ENCODE data around the gene METTL1. TPM values are rescaled to one million over a fixed set of nuclear protein-coding genes. Genes with fewer than 3 reads are reported as not detected.
A peak's percentile ranks its signal among the peaks of the same experiment; 100 is the strongest.

METTL1 gene
- total RNA-seq, 6 donors from 2014 or later, result 1.3 to 30.2 (median 16.9) TPM

DNA sequence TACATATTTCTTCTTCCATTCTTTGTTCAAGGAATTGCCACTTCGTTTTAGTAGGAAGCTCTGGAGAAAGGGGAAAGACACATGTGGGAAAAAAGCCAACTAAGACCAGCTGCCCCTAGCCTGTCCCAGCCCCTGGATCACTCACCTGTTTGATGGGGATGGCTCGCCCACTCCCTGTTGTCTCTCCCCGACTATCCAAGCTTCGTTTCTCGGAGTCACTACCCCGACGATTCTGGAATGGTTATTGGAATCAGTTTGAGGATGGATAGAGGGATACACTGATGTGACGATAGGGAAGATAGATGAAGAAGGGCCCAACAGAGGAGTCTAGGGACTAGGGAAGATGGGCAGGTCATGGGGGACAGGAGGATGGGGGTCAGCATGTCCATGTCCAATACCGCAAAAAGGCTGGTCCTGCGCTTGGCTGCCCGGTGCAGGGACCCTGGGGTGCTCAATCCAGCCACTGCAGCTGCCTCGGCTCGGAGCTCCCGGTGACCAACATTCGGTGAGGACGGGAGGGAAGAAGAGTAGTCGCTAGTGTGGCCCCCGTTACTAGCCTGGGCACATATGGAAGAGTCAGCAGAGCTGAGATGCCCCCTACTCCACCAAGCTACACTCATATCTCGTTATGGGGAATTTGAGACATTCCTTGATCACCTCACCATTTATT is 40.4 kb downstream of the METTL1 start:
- DNase-seq, result peak in 1 of 2 donors; percentile 50
- H3K36me3 ChIP-seq, result peaks cover 0 to 19% (median 7%) of the 10 kb centered on the region in 4 donors
- peaks cover 13 to 26% (median 18%) of the 10 kb centered on the region in 4 donors for H3K4me1 ChIP-seq
- H3K27ac ChIP-seq, result no peak overlapping the region
- WGBS, 2 donors, result 80 to 88% methylated on average over 19 of the region's 19 CpGs
- no peaks in the 10 kb centered on the region for H3K9me3 ChIP-seq
- ATAC-seq (ENCODE audit: low FRiP score in 2 of 2), result no peak
- peaks cover 0 to 16% (median 4%) of the 10 kb centered on the region in 4 donors for H3K27me3 ChIP-seq
- H3K4me3 ChIP-seq, result no peak overlapping the region
- no peak for TF ChIP-seq POLR2AphosphoS5 (IDR thresholded peaks at IDR 0.05)
- no peak for TF ChIP-seq POLR2A (IDR thresholded peaks at IDR 0.05)
- TF ChIP-seq, protein P1, sequence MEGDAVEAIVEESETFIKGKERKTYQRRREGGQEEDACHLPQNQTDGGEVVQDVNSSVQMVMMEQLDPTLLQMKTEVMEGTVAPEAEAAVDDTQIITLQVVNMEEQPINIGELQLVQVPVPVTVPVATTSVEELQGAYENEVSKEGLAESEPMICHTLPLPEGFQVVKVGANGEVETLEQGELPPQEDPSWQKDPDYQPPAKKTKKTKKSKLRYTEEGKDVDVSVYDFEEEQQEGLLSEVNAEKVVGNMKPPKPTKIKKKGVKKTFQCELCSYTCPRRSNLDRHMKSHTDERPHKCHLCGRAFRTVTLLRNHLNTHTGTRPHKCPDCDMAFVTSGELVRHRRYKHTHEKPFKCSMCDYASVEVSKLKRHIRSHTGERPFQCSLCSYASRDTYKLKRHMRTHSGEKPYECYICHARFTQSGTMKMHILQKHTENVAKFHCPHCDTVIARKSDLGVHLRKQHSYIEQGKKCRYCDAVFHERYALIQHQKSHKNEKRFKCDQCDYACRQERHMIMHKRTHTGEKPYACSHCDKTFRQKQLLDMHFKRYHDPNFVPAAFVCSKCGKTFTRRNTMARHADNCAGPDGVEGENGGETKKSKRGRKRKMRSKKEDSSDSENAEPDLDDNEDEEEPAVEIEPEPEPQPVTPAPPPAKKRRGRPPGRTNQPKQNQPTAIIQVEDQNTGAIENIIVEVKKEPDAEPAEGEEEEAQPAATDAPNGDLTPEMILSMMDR (IDR thresholded peaks at IDR 0.05), result no peak
- no peak for TF ChIP-seq EP300 (IDR thresholded peaks at IDR 0.05)

DNA sequence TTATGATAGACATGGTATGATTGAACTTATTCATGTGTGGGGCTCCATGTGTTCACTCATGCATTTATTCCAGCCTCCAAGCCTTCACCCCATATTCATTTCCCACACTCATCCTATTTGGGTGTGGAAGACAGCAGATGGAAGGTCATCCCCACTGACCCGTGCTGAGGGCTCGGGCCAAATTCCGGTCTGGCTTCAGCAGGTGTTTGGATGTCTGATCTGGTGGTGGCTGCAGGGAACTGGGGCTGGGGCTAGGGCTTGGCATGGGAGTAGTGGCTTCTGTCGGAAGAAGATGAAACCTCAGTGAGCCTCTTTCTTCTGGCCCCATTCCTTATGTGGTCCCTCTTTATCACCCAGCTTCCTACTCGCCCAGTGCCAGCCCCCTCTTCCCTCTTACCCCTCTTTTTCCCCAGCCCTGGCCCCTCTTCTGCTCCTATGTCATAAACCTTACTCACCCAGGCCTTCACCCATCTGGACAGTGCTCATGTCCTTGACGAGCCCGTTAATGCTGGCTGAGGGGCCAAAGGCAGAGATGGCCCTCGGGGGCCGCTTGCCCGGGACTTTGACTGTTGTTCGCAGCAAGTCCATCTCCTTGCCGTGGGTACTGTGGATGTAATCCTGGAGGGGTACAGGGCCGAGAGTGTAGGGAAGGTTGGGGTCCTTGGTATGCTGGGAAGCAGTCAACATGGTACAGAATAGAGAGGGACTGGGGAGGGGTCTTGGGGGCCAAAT is 41.4 kb downstream of the METTL1 start:
- peaks cover 0 to 19% (median 9%) of the 10 kb centered on the region in 4 donors for H3K36me3 ChIP-seq
- ATAC-seq (ENCODE audit: low FRiP score in 2 of 2) (no peak), DNase-seq (peak in 1 of 2 donors; percentile 52)
- peaks cover 8 to 25% (median 15%) of the 10 kb centered on the region in 4 donors for H3K4me1 ChIP-seq
- H3K27me3 ChIP-seq, result peaks cover 0 to 7% (median 2%) of the 10 kb centered on the region in 4 donors
- 84% methylated on average over 13 of the region's 13 CpGs for WGBS, 2 donors
- no peak overlapping the region for H3K27ac ChIP-seq
- no peak for TF ChIP-seq POLR2AphosphoS5 (IDR thresholded peaks at IDR 0.05)
- no peak for TF ChIP-seq EP300 (IDR thresholded peaks at IDR 0.05)
- TF ChIP-seq, protein P1 (IDR thresholded peaks at IDR 0.05), result no peak
- no peak for TF ChIP-seq POLR2A (IDR thresholded peaks at IDR 0.05)
- H3K9me3 ChIP-seq, result no peaks in the 10 kb centered on the region
- H3K4me3 ChIP-seq, result no peak overlapping the region

DNA sequence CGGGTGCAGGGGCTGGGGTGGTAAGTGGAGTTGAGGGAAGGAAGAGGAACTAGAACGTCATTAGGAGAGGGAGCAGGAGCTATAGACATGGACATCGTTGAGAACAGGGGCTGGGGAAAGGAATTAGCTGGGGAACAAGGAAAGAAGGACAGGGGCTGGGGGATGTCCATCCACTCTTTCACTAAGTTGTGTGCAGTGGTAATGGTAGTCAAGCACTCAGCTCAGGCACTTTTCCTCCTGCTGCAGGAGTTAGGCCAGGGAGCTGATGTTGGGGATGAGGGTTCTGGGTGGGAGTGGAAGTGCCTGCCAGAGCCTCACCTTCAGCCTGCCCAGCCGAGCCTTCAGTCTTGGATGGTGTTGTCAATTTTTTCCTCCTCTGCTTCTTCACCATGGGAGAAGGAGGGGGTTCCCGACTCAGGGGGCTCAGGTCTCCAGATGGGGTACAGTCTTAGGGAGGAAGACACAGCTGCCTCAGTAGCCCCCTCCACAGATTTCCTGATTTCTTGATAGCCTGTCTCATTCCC is 42.5 kb downstream of the METTL1 start:
- DNase-seq (no peak), ATAC-seq (ENCODE audit: low FRiP score in 2 of 2) (no peak)
- Histone ChIP-seq H3K27ac (no peak overlapping the region), H3K4me3 (no peak overlapping the region), H3K27me3 (no peaks in the 10 kb centered on the region), H3K36me3 (peaks cover 0 to 19% (median 9%) of the 10 kb centered on the region in 4 donors), H3K4me1 (peaks cover 7 to 24% (median 15%) of the 10 kb centered on the region in 4 donors), H3K9me3 (no peaks in the 10 kb centered on the region)
- TF ChIP-seq POLR2AphosphoS5 (IDR thresholded peaks at IDR 0.05) (no peak), POLR2A (IDR thresholded peaks at IDR 0.05) (no peak), EP300 (IDR thresholded peaks at IDR 0.05) (no peak)
- TF ChIP-seq, protein P1 (IDR thresholded peaks at IDR 0.05), result no peak
- WGBS, 2 donors, result 58 to 61% methylated on average over 4 to 5 of the region's 5 CpGs

DNA sequence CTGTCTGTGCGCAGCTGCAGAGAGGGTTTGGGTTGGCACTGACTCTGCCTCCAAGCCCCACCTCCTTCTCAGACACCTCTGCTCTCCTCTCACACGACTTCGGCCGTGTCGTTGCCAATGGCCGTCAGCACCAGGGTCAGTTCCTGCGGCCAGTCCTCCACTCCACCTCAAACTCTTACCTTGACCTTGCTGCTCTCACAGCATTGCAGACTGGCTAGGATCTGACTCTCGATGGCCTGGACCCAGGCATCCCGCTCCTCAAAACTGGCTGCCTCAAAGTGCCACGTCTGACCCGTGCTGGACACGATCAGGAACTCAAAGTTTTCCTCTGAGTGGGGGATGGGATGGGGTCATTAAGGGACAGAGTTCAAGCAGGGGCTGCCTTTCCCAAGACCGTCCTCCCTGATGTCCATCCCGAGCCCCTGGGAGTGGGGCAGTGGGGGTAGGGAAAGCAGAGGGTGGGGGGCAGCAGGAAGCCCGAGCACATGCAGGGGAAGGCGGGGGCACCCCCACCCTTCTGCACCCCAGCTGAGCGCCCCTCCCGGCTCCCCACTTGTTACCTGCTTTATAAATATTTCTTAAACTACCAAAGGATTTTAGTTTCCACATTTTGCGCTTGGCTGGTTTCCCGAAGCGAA is 44.0 kb downstream of the METTL1 start:
- WGBS, 2 donors, result 57 to 70% methylated on average over 21 of the region's 21 CpGs
- H3K4me3 ChIP-seq, result no peak overlapping the region
- no peak overlapping the region for H3K27ac ChIP-seq
- peaks cover 0 to 18% (median 8%) of the 10 kb centered on the region in 4 donors for H3K36me3 ChIP-seq
- H3K4me1 ChIP-seq, result peaks cover 7 to 24% (median 15%) of the 10 kb centered on the region in 4 donors
- no peaks in the 10 kb centered on the region for H3K27me3 ChIP-seq
- DNase-seq (no peak), ATAC-seq (ENCODE audit: low FRiP score in 2 of 2) (no peak)
- TF ChIP-seq EP300 (IDR thresholded peaks at IDR 0.05) (no peak), POLR2AphosphoS5 (IDR thresholded peaks at IDR 0.05) (no peak), POLR2A (IDR thresholded peaks at IDR 0.05) (no peak)
- TF ChIP-seq, protein P1 (IDR thresholded peaks at IDR 0.05), result no peak
- no peaks in the 10 kb centered on the region for H3K9me3 ChIP-seq
